Adrenal gland (tissue), 5 donors: ENCODE results near the gene TICAM1.
"Not testable (repeated sequence)": the region's sequence is repeated elsewhere in the genome, so short reads cannot be mapped to it uniquely, and the experiment has no call there.

ENCODE experiments used
- POLR2A ChIP-seq, 2 donors: fragments of 450-650 bp; IDR thresholded peaks; one replicate each; pipeline ENCODE4 v1.6.1; 2017; ENCODE audit warnings: antibody characterized with exemption in 2 of 2, mild to moderate bottlenecking in 2 of 2, moderate library complexity in 1 of 2
- TF ChIP-seq, protein P1 (sequence below), 6 experiments: fragments of 450-650 bp in 4 of 6; fragments of 200-600 bp in 2 of 6; sonication (generic) in 1 of 6; IDR thresholded peaks; 1 replicate in 5 of 6; 2 replicates in 1 of 6; pipeline versions ENCODE4 v1.5.1 to v1.8.0; 2016 to 2021; ENCODE audit warnings: antibody characterized with exemption in 6 of 6, mild to moderate bottlenecking in 2 of 6, moderate library complexity in 1 of 6
- donor health status: DM: no; HTN: no; CAD: no.

- TF ChIP-seq POLR2A (IDR thresholded peaks at IDR 0.05), result not testable (repeated sequence)
- TF ChIP-seq, protein P1, sequence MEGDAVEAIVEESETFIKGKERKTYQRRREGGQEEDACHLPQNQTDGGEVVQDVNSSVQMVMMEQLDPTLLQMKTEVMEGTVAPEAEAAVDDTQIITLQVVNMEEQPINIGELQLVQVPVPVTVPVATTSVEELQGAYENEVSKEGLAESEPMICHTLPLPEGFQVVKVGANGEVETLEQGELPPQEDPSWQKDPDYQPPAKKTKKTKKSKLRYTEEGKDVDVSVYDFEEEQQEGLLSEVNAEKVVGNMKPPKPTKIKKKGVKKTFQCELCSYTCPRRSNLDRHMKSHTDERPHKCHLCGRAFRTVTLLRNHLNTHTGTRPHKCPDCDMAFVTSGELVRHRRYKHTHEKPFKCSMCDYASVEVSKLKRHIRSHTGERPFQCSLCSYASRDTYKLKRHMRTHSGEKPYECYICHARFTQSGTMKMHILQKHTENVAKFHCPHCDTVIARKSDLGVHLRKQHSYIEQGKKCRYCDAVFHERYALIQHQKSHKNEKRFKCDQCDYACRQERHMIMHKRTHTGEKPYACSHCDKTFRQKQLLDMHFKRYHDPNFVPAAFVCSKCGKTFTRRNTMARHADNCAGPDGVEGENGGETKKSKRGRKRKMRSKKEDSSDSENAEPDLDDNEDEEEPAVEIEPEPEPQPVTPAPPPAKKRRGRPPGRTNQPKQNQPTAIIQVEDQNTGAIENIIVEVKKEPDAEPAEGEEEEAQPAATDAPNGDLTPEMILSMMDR (IDR thresholded peaks at IDR 0.05), result not testable (repeated sequence)
Measured at GRCh38 chr19:4822354-4822753, 9.2 kb downstream of the TICAM1 start.
